ENCODE measurements around the gene ZFYVE28. TPM values are rescaled to one million over a fixed set of nuclear protein-coding genes. Genes with fewer than 3 reads are reported as not detected.

The ZFYVE28 gene
- total RNA-seq, 2 experiments from 2014 or later, result 19.7 to 20.0 TPM

GRCh38 chr4:2303121-2303685, 115.2 kb downstream of the ZFYVE28 start:
- no peak for DNase-seq
- intact Hi-C loops (cut with micrococcal nuclease), result no loop called here
- H3K9me3 Mint-ChIP-seq, result peaks cover 12% of the 10 kb centered on the region
- H3K4me3 Mint-ChIP-seq, result no peak overlapping the region
- H3K4me1 Mint-ChIP-seq (ENCODE audit: low read depth), result no peaks in the 10 kb centered on the region
- peaks cover 8% of the 10 kb centered on the region for H3K36me3 Mint-ChIP-seq
- POLR2A ChIA-PET, result no interaction called here
- no peaks in the 10 kb centered on the region for H3K27me3 Mint-ChIP-seq
- H3K27ac Mint-ChIP-seq, result no peak overlapping the region
- CTCF ChIA-PET, result no interaction called here

GRCh38 chr4:2302387-2303119, 115.9 kb downstream of the ZFYVE28 start:
- no peak for DNase-seq
- ChIA-PET POLR2A (no interaction called here), CTCF (no interaction called here)
- intact Hi-C loops (cut with micrococcal nuclease), result no loop called here
- no peaks in the 10 kb centered on the region for H3K27me3 Mint-ChIP-seq
- no peak overlapping the region for H3K4me3 Mint-ChIP-seq
- no peaks in the 10 kb centered on the region for H3K4me1 Mint-ChIP-seq (ENCODE audit: low read depth)
- H3K27ac Mint-ChIP-seq, result no peak overlapping the region
- H3K9me3 Mint-ChIP-seq, result peaks cover 7% of the 10 kb centered on the region
- peaks cover 4% of the 10 kb centered on the region for H3K36me3 Mint-ChIP-seq

DNA sequence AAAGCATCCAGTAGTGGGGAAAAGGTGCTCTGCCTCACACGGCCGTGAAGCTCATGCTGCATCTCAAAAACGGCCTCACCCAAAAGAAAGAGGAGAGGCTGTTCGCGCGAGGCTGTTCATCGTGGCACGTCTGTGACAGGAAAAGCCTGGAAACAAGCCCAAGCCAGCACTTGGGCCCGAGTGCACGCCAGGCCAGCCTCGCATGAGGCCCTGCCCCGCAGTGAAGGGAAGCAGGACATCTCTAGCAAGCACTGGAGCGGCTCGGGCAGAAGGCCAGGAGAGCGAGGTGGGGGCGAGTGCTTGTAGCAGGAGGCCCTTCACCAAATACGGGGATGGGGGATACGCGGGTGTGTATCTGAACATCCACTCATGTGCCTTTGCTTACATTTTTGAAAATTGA, 116.6 kb downstream of the ZFYVE28 start:
- Mint-ChIP-seq H3K27ac (no peak overlapping the region), H3K36me3 (peaks cover 4% of the 10 kb centered on the region), H3K9me3 (peaks cover 1% of the 10 kb centered on the region), H3K4me1 (ENCODE audit: low read depth) (peaks cover 2% of the 10 kb centered on the region), H3K4me3 (no peak overlapping the region), H3K27me3 (no peaks in the 10 kb centered on the region)
- ChIA-PET POLR2A (no interaction called here), CTCF (no interaction called here)
- DNase-seq, result no peak
- intact Hi-C loops (cut with micrococcal nuclease), result no loop called here

DNA sequence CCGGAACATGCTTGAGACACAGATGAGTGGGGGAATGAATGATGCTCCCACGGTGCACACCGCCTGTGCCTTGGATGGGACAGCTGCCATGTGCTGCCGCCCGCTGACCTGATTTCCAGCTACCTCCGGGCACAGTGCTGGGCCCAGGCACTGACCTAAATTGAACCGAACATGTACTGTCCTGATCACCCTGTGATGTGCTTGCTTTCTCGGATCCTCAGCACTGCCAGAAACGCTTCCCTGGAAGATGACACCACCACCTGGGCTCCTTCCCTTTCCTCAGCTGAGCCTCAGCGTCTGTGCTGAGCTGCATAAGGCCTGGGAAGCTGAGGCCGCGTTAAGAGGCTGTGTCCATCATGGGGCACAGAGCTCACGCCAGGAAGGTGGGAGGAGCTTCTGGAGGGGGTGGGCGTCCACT, 117.2 kb downstream of the ZFYVE28 start:
- Mint-ChIP-seq H3K4me3 (no peak overlapping the region), H3K27me3 (no peaks in the 10 kb centered on the region), H3K27ac (no peak overlapping the region), H3K4me1 (ENCODE audit: low read depth) (peaks cover 2% of the 10 kb centered on the region), H3K9me3 (no peaks in the 10 kb centered on the region), H3K36me3 (peaks cover 4% of the 10 kb centered on the region)
- intact Hi-C loops (cut with micrococcal nuclease), result no loop called here
- no peak for DNase-seq
- POLR2A ChIA-PET, result no interaction called here
- CTCF ChIA-PET, result no interaction called here

GRCh38 chr4:2300431-2301224, 117.8 kb downstream of the ZFYVE28 start:
- no peak for DNase-seq
- intact Hi-C loops (cut with micrococcal nuclease), result no loop called here

DNA sequence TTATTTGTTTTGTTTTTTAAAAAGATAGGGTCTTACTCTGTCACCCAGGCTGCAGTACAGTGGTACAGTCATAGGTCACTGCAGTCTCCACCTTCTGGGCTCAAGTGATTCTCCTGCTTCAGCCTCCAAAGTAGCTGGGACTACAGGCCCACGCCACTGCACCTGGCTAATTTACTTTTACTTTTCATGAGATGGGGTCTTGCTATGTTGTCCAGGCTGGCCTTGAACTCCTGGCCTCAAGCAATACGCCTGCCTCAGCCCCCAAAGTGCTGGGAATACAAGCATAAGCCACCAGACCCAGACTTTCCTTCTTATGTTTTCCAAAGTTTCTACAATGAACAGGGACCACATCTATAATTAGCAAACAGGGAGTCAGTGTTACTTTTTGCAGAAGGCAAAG, 118.7 kb downstream of the ZFYVE28 start:
- Mint-ChIP-seq H3K4me1 (ENCODE audit: low read depth) (peaks cover 8% of the 10 kb centered on the region), H3K4me3 (no peak overlapping the region), H3K27me3 (no peaks in the 10 kb centered on the region), H3K27ac (no peak overlapping the region), H3K9me3 (no peaks in the 10 kb centered on the region), H3K36me3 (peaks cover 4% of the 10 kb centered on the region)
- DNase-seq, result no peak
- ChIA-PET CTCF (no interaction called here), POLR2A (no interaction called here)
- intact Hi-C loops (cut with micrococcal nuclease), result no loop called here

More at GRCh38 chr4:2300431-2301224, 117.8 kb downstream of the ZFYVE28 start:
- Mint-ChIP-seq H3K9me3 (no peaks in the 10 kb centered on the region), H3K27me3 (no peaks in the 10 kb centered on the region), H3K27ac (no peak overlapping the region), H3K4me1 (ENCODE audit: low read depth) (peaks cover 4% of the 10 kb centered on the region), H3K4me3 (no peak overlapping the region), H3K36me3 (peaks cover 4% of the 10 kb centered on the region)
- ChIA-PET POLR2A (no interaction called here), CTCF (no interaction called here)

- Mint-ChIP-seq H3K27me3 (no peaks in the 10 kb centered on the region), H3K36me3 (peaks cover 4% of the 10 kb centered on the region), H3K27ac (no peak overlapping the region), H3K9me3 (peaks cover 2% of the 10 kb centered on the region), H3K4me1 (ENCODE audit: low read depth) (peaks cover 8% of the 10 kb centered on the region), H3K4me3 (no peak overlapping the region)
- intact Hi-C loops (cut with micrococcal nuclease), result no loop called here
- DNase-seq, result no peak
- CTCF ChIA-PET, result no interaction called here
- POLR2A ChIA-PET, result no interaction called here
Measured at GRCh38 chr4:2298532-2298991, 119.9 kb downstream of the ZFYVE28 start.

DNA sequence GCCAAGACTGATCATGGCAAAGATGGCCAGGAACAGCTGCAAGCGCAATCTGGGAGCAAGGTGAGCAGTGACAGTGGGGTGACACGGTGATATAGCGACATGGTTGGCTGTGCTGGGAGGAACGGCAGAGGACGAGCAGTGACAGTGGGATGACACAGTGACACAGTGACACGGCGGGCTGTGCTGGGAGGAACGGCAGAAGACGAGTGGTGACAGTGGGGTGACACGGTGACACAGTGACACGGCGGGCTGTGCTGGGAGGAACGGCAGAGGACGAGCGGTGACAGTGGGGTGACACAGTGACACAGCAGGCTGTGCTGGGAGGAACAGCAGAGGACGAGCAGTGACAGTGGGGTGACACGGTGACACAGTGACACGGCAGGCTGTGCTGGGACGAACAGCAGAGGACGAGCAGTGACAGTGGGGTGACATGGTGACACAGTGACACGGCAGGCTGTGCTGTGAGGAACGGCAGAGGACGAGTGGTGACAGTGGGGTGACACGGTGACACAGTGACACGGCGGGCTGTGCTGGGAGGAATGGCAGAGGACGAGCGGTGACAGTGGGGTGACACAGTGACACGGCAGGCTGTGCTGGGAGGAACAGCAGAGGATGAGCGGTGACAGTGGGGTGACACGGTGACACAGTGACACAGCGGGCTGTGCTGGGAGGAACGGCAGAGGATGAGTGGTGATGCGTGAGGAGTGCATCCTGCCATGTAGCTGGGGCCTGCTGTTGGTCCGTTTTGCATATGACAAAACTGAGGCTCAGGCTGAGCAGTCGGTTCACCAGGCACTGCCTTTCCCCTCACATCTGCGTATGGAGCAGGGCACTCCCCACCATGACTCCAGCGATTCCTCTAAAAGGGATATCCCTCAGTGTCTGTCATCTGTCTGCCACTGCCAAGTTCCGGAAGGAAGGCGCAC, 120.6 kb downstream of the ZFYVE28 start:
- H3K36me3 Mint-ChIP-seq, result peaks cover 4% of the 10 kb centered on the region
- intact Hi-C loops (cut with micrococcal nuclease), result no loop called here
- ChIA-PET POLR2A (no interaction called here), CTCF (no interaction called here)
- no peaks in the 10 kb centered on the region for H3K27me3 Mint-ChIP-seq
- peaks cover 2% of the 10 kb centered on the region for H3K9me3 Mint-ChIP-seq
- H3K4me3 Mint-ChIP-seq, result no peak overlapping the region
- peaks cover 8% of the 10 kb centered on the region for H3K4me1 Mint-ChIP-seq (ENCODE audit: low read depth)
- H3K27ac Mint-ChIP-seq, result no peak overlapping the region
- peak; percentile 9 for DNase-seq

GRCh38 chr4:2296631-2297601, 121.5 kb downstream of the ZFYVE28 start:
- Mint-ChIP-seq H3K9me3 (peaks cover 2% of the 10 kb centered on the region), H3K4me3 (no peak overlapping the region), H3K27me3 (no peaks in the 10 kb centered on the region), H3K4me1 (ENCODE audit: low read depth) (peaks cover 8% of the 10 kb centered on the region), H3K27ac (no peak overlapping the region), H3K36me3 (no peaks in the 10 kb centered on the region)
- ChIA-PET POLR2A (no interaction called here), CTCF (no interaction called here)
- intact Hi-C loops (cut with micrococcal nuclease), result no loop called here
- no peak for DNase-seq

GRCh38 chr4:2295900-2296442, 122.5 kb downstream of the ZFYVE28 start:
- ChIA-PET POLR2A (no interaction called here), CTCF (no interaction called here)
- Mint-ChIP-seq H3K4me1 (ENCODE audit: low read depth) (peaks cover 14% of the 10 kb centered on the region), H3K27me3 (no peaks in the 10 kb centered on the region), H3K4me3 (no peak overlapping the region), H3K27ac (no peak overlapping the region), H3K9me3 (peaks cover 2% of the 10 kb centered on the region), H3K36me3 (no peaks in the 10 kb centered on the region)
- DNase-seq, result no peak
- intact Hi-C loops (cut with micrococcal nuclease), result no loop called here

GRCh38 chr4:2295500-2295899, 122.9 kb downstream of the ZFYVE28 start:
- intact Hi-C loops (cut with micrococcal nuclease), result no loop called here
- H3K36me3 Mint-ChIP-seq, result no peaks in the 10 kb centered on the region
- H3K27me3 Mint-ChIP-seq, result no peaks in the 10 kb centered on the region
- H3K4me3 Mint-ChIP-seq, result no peak overlapping the region
- ChIA-PET POLR2A (no interaction called here), CTCF (no interaction called here)
- H3K27ac Mint-ChIP-seq, result peak overlapping the region; percentile 2
- H3K9me3 Mint-ChIP-seq, result peaks cover 2% of the 10 kb centered on the region
- DNase-seq, result peak; percentile 8
- H3K4me1 Mint-ChIP-seq (ENCODE audit: low read depth), result peaks cover 18% of the 10 kb centered on the region
